ENCODE measurements around the gene ARHGAP15.

The ARHGAP15 gene

GRCh38 chr2:143717536-143718168, 588.4 kb downstream of the ARHGAP15 start:
- TF ChIP-seq CTCF (IDR thresholded peaks at IDR 0.05; ENCODE audit: low read depth, low read length): no peak
- DNase-seq (ENCODE audit: low read depth in 2 of 2): peak; percentile 13 to 37

DNA sequence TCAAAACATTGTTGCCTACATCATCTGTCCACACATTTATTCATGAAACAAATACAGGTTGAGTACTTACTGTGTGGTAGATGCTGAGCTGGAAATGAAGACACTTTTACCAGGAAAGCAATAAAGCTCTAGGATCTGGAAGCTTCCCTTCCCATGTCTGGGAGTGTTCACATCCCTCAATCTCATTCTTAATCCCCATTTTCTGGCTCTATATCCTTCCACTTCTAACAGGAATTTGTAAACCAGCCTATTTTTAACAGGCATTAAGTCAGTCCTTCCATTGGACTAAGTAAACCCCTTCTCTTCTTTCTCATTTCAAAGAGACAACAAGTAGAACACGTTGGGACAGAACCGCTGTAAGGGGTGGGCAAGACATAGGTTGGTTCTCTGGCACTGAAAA, 589.5 kb downstream of the ARHGAP15 start:
- no peak for DNase-seq (ENCODE audit: low read depth in 2 of 2)
- no peak for TF ChIP-seq CTCF (IDR thresholded peaks at IDR 0.05; ENCODE audit: low read depth, low read length)
- no peak overlapping the region for H3K4me3 ChIP-seq (replicated peaks in 1 of 2; ENCODE audit: low read depth in 2 of 2, low read length in 2 of 2)

More at GRCh38 chr2:143717536-143718168, 588.4 kb downstream of the ARHGAP15 start:
- no peak overlapping the region for H3K4me3 ChIP-seq (replicated peaks in 1 of 2; ENCODE audit: low read depth in 2 of 2, low read length in 2 of 2)

GRCh38 chr2:143719406-143719805, 590.2 kb downstream of the ARHGAP15 start:
- no peak overlapping the region for H3K4me3 ChIP-seq (replicated peaks in 1 of 2; ENCODE audit: low read depth in 2 of 2, low read length in 2 of 2)
- no peak for TF ChIP-seq CTCF (IDR thresholded peaks at IDR 0.05; ENCODE audit: low read depth, low read length)
- peak in 1 of 2 donors; percentile 2 for DNase-seq (ENCODE audit: low read depth in 2 of 2)

- no peak overlapping the region for H3K4me3 ChIP-seq (replicated peaks in 1 of 2; ENCODE audit: low read depth in 2 of 2, low read length in 2 of 2)
- DNase-seq (ENCODE audit: low read depth in 2 of 2): no peak
These were observed 591.0 kb downstream of the ARHGAP15 start for GRCh38 chr2:143720095-143720664.

GRCh38 chr2:143725400-143725799, 596.2 kb downstream of the ARHGAP15 start:
- no peak for TF ChIP-seq CTCF (IDR thresholded peaks at IDR 0.05; ENCODE audit: low read depth, low read length)
- DNase-seq (ENCODE audit: low read depth in 2 of 2): no peak
- no peak overlapping the region for H3K4me3 ChIP-seq (replicated peaks in 1 of 2; ENCODE audit: low read depth in 2 of 2, low read length in 2 of 2)

More at GRCh38 chr2:143720095-143720664, 591.0 kb downstream of the ARHGAP15 start:
- no peak for TF ChIP-seq CTCF (IDR thresholded peaks at IDR 0.05; ENCODE audit: low read depth, low read length)

DNA sequence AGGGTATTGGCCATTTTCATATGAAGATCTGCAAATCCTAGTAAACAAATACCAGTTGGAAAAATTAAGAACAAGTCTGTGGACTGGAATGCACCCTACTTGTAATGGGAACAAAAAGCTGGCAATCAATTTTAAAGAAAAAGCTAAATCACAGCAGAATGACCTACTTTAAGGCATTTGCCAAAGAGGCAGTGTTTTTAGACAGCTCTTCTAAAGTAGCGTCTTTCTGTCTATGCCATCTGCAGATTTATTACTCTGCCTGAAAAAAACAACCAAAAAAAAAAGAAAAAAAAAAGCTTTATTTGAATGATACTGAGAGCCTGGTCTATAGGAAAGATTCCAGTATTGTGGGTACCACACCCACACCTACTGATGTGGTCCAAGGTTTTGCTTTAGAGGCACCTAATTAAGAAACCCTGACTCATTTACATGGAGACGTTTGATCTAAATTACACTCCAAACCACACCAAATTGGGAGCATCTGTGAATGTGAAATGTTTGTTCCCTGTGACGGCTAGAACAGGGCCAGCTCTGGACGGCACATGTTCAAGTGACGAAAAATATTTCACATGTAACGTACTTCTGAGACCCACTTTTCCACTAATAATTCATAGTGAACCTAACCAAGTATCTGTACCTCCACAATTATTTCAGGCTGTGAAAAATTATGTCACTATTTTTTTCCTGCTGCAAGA, 597.1 kb downstream of the ARHGAP15 start:
- no peak overlapping the region for H3K4me3 ChIP-seq (replicated peaks in 1 of 2; ENCODE audit: low read depth in 2 of 2, low read length in 2 of 2)
- TF ChIP-seq CTCF (IDR thresholded peaks at IDR 0.05; ENCODE audit: low read depth, low read length): no peak
- no peak for DNase-seq (ENCODE audit: low read depth in 2 of 2)

All from cardiac fibroblast (primary cell).